HepG2 (cell line): ENCODE results near the gene TAS2R13. TPM values are rescaled to one million over a fixed set of nuclear protein-coding genes. Genes with fewer than 3 reads are reported as not detected.

Source experiments
- ARNT2 ChIP-seq: sonication (generic); formaldehyde crosslinking; IDR thresholded peaks from 2 replicates; pipeline ENCODE4 v1.8.0; 2022; ENCODE audit warnings: mild to moderate bottlenecking, low read depth, missing genetic modification reagents, moderate library complexity
- BRCA1 ChIP-seq: sonication (generic); formaldehyde crosslinking; IDR thresholded peaks from 2 replicates; pipeline ENCODE4 v1.4.0; 2020; ENCODE audit warnings: missing genetic modification reagents
- HINFP ChIP-seq: sonication (generic); formaldehyde crosslinking; IDR thresholded peaks from 2 replicates; pipeline ENCODE4 v1.4.0; 2020; ENCODE audit warnings: low read depth, mild to moderate bottlenecking, missing genetic modification reagents
- HOXA3 ChIP-seq: sonication (generic); formaldehyde crosslinking; IDR thresholded peaks from 2 replicates; pipeline ENCODE4 v1.5.0; 2020; ENCODE audit warnings: missing genetic modification reagents
- HOXA5 ChIP-seq: sonication (generic); formaldehyde crosslinking; IDR thresholded peaks from 2 replicates; pipeline ENCODE4 v1.4.0; 2020; ENCODE audit warnings: missing genetic modification reagents
- MED13 ChIP-seq: sonication (generic); formaldehyde crosslinking; IDR thresholded peaks from 2 replicates; pipeline ENCODE4 v1.5.0; 2020; ENCODE audit warnings: missing genetic modification reagents
- NBN ChIP-seq: fragments of 450-650 bp; conservative IDR thresholded peaks from 2 replicates; pipeline ENCODE4 v1.6.1; 2017
- PAF1 ChIP-seq: IDR thresholded peaks from 2 replicates; pipeline ENCODE4 v1.6.1; 2016; ENCODE audit warnings: missing genetic modification reagents, missing compliant biosample characterization
- RFXAP ChIP-seq: sonication (generic); formaldehyde crosslinking; IDR thresholded peaks from 2 replicates; pipeline ENCODE4 v1.4.0; 2020; ENCODE audit warnings: missing genetic modification reagents, borderline replicate concordance
- SP5 ChIP-seq: IDR thresholded peaks from 2 replicates; pipeline ENCODE4 v1.6.1; 2016; ENCODE audit warnings: low read depth, borderline replicate concordance
- SRSF4 ChIP-seq: fragments of 200-400 bp; formaldehyde crosslinking; IDR thresholded peaks from one replicate; pipeline ENCODE4 v1.6.1; 2018; ENCODE audit warnings: mild to moderate bottlenecking, low read depth, low read length, moderate library complexity; ENCODE audit not compliant: poor library complexity, severe bottlenecking
- THAP8 ChIP-seq: sonication (generic); formaldehyde crosslinking; IDR thresholded peaks from 2 replicates; pipeline ENCODE4 v1.5.1; 2020; ENCODE audit warnings: missing genetic modification reagents, mild to moderate bottlenecking, borderline replicate concordance
- TMF1 ChIP-seq: sonication (generic); formaldehyde crosslinking; IDR thresholded peaks from 2 replicates; pipeline ENCODE4 v1.8.1; 2022; ENCODE audit warnings: low read depth, missing genetic modification reagents
- YEATS2 ChIP-seq: sonication (generic); formaldehyde crosslinking; IDR thresholded peaks from 2 replicates; pipeline ENCODE4 v1.4.0; 2020; ENCODE audit warnings: missing genetic modification reagents, borderline replicate concordance
- ZNF101 ChIP-seq: sonication (generic); formaldehyde crosslinking; IDR thresholded peaks from 2 replicates; pipeline ENCODE4 v1.4.0; 2020; ENCODE audit warnings: mild to moderate bottlenecking, low read depth, missing genetic modification reagents, borderline replicate concordance
- ZNF205 ChIP-seq: IDR thresholded peaks from 2 replicates; pipeline ENCODE4 v1.6.1; 2018; ENCODE audit warnings: missing biosample characterization, missing genetic modification reagents
- ZNF276 ChIP-seq: sonication (generic); formaldehyde crosslinking; IDR thresholded peaks from 2 replicates; pipeline ENCODE4 v1.4.0; 2020; ENCODE audit warnings: mild to moderate bottlenecking, low read depth, missing genetic modification reagents
- ZNF280D ChIP-seq: sonication (generic); formaldehyde crosslinking; IDR thresholded peaks from 2 replicates; pipeline ENCODE4 v1.5.1; 2020; ENCODE audit warnings: mild to moderate bottlenecking, missing genetic modification reagents
- ZNF329 ChIP-seq: sonication (generic); formaldehyde crosslinking; IDR thresholded peaks from 2 replicates; pipeline ENCODE4 v1.9.0; 2021; ENCODE audit warnings: low read depth, mild to moderate bottlenecking, missing genetic modification reagents
- ZNF44 ChIP-seq: sonication (generic); formaldehyde crosslinking; IDR thresholded peaks from 2 replicates; pipeline ENCODE4 v1.5.1; 2020; ENCODE audit warnings: mild to moderate bottlenecking, missing genetic modification reagents
- ZNF446 ChIP-seq: sonication (generic); formaldehyde crosslinking; IDR thresholded peaks from 2 replicates; pipeline ENCODE4 v1.5.0; 2020; ENCODE audit warnings: mild to moderate bottlenecking, missing genetic modification reagents
- ZNF468 ChIP-seq: sonication (generic); formaldehyde crosslinking; IDR thresholded peaks from 2 replicates; pipeline ENCODE4 v1.8.0; 2022; ENCODE audit warnings: mild to moderate bottlenecking, moderate library complexity, missing genetic modification reagents
- ZNF670 ChIP-seq: sonication (generic); formaldehyde crosslinking; IDR thresholded peaks from 2 replicates; pipeline ENCODE4 v1.8.0; 2022; ENCODE audit warnings: mild to moderate bottlenecking, missing genetic modification reagents, borderline replicate concordance
- ZNF678 ChIP-seq: sonication (generic); formaldehyde crosslinking; IDR thresholded peaks from 2 replicates; pipeline ENCODE4 v1.4.0; 2020; ENCODE audit warnings: mild to moderate bottlenecking, missing genetic modification reagents
- ZNF761 ChIP-seq: sonication (generic); formaldehyde crosslinking; conservative IDR thresholded peaks from 2 replicates; pipeline ENCODE4 v1.4.0; 2020; ENCODE audit warnings: mild to moderate bottlenecking, missing genetic modification reagents
- ZNF891 ChIP-seq: sonication (generic); formaldehyde crosslinking; IDR thresholded peaks from 2 replicates; pipeline ENCODE4 v1.5.0; 2020; ENCODE audit warnings: mild to moderate bottlenecking, missing genetic modification reagents
- polyA plus RNA-seq, 8 experiments: library from polyadenylated mRNA; depleted of rRNA in 3 of 8; stranded (reverse) in 7 of 8; unstranded in 1 of 8; fragments of >200 nt; fragmentation: Illumina TruSeq in 4 of 8; extraction: Trizol in 4 of 8; gene quantifications; 2 replicates each; pipeline versions ENCODE4 v1.2.1 to v1.2.3, GENCODE V29; 2011 to 2016; ENCODE audit warnings: low read depth in 4 of 8, missing spikeins in 1 of 8, mixed read lengths in 1 of 8; ENCODE audit not compliant: insufficient read depth in 1 of 8
- total RNA-seq, 5 experiments: library from RNA; depleted of rRNA; stranded (reverse); fragments of >200 nt; fragmentation: Illumina TruSeq; extraction: Trizol; gene quantifications; 2 replicates each; pipeline ENCODE4 v1.2.3, GENCODE V29; 2016; ENCODE audit warnings: low read depth in 1 of 5

TAS2R13 gene
- total and polyA plus RNA-seq, 2 of the 13 experiments (the other 11 are each of a cell fraction or from before 2014, with no cell fraction given): 0.33 to 1.3 TPM

- TF ChIP-seq ZNF276 (CRISPR knock-in tag): no peak
- TF ChIP-seq THAP8 (CRISPR knock-in tag): no peak
- TF ChIP-seq PAF1 (CRISPR knock-in tag): no peak
- no peak for TF ChIP-seq ZNF678
- TF ChIP-seq ZNF101 (CRISPR knock-in tag): no peak
- TF ChIP-seq BRCA1: no peak
- TF ChIP-seq ZNF761 (CRISPR knock-in tag): no peak
- TF ChIP-seq ZNF205: peak; percentile 94
- TF ChIP-seq ZNF891 (CRISPR knock-in tag): no peak
- no peak for TF ChIP-seq ZNF446
- TF ChIP-seq YEATS2: 0 out of 2 replicates have a peak, but pooled peaks have one; percentile 24
- peak; percentile 88 for TF ChIP-seq ZNF280D (CRISPR knock-in tag)
- TF ChIP-seq HOXA3: peak; percentile 90
- peak; percentile 54; the same call in 1 of the 2 replicates for TF ChIP-seq SP5 (CRISPR knock-in tag)
- no peak for TF ChIP-seq ZNF670 (CRISPR knock-in tag)
- TF ChIP-seq HINFP: peak; percentile 74; the same call in 1 of the 2 replicates
- no peak for TF ChIP-seq TMF1
- no peak for TF ChIP-seq ZNF468 (CRISPR knock-in tag)
- no peak for TF ChIP-seq RFXAP (CRISPR knock-in tag)
- no peak for TF ChIP-seq ZNF329 (CRISPR knock-in tag)
- no peak for TF ChIP-seq SRSF4
- TF ChIP-seq NBN: no peak
- peak; percentile 19; the same call in 1 of the 2 replicates for TF ChIP-seq ARNT2 (CRISPR knock-in tag)
- peak; percentile 77; the same call in 1 of the 2 replicates for TF ChIP-seq MED13 (CRISPR knock-in tag)
- TF ChIP-seq HOXA5 (CRISPR knock-in tag): peak; percentile 76
- TF ChIP-seq ZNF44: 0 out of 2 replicates have a peak, but pooled peaks have one; percentile 40
Observed at GRCh38 chr12:10891937-10892336, 17.4 kb downstream of the TAS2R13 start (continued).
